Kidney epithelial cell (primary cell): ENCODE data around the gene MLX. TPM values are rescaled to one million over a fixed set of nuclear protein-coding genes. Genes with fewer than 3 reads are reported as not detected.
"Not testable (repeated sequence)": the region's sequence is repeated elsewhere in the genome, so short reads cannot be mapped to it uniquely, and the experiment has no call there.

ENCODE experiments used
- DNase-seq: peaks from one replicate; pipeline ENCODE4 v3.0.0-alpha.2; 2010; ENCODE audit warnings: low read depth
- H3K27me3 ChIP-seq: 2 replicates; pipeline ENCODE4 v1.6.0; 2011; ENCODE audit warnings: low read length; ENCODE audit not compliant: control insufficient read depth, insufficient read depth
- H3K36me3 ChIP-seq: 2 replicates; pipeline ENCODE4 v1.5.1; 2011; ENCODE audit warnings: low read length; ENCODE audit not compliant: control insufficient read depth, insufficient read depth
- H3K4me3 ChIP-seq: 2 replicates; pipeline ENCODE4 v1.5.1; 2011; ENCODE audit warnings: low read depth, mild to moderate bottlenecking, control low read depth, low read length
- CTCF ChIP-seq: IDR thresholded peaks from 2 replicates; pipeline ENCODE4 v1.5.1; 2011; ENCODE audit warnings: mild to moderate bottlenecking, moderate library complexity, low read length, control low read depth, inconsistent platforms; ENCODE audit not compliant: insufficient read depth, poor library complexity, severe bottlenecking
- total RNA-seq: library from RNA; depleted of rRNA; stranded (reverse); fragments of >200 nt; gene quantifications from 2 replicates; pipeline ENCODE4 v1.2.3, GENCODE V29; 2015

The MLX gene
- total RNA-seq, 1 donor from 2014 or later: 35.9 TPM

DNA sequence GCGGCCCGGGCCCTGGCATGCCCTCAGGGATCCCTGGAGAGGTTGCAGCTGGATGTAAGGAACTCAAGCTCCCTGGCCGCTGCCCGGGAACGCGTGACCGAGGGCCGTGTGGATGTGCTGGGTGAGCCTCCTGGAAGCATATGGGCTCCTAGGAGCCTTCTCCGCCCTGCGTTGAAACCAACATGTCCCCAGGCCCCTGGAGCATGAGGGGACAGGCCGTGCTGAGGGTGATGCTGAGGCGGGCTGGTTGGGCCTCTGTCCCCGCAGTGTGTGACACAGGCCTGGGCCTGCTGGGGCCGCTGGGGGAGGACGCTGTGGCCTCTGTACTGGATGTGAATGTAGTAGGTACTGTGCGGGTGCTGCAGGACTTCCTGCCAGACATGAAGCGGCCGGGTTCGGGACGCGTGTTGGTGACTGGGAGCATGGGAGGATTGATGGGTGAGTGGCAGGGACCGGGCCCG is 19.9 kb upstream of the MLX start:
- DNase-seq: no peak
- Histone ChIP-seq H3K27me3 (no peaks in the 10 kb centered on the region), H3K4me3 (no peak overlapping the region), H3K36me3 (peaks cover 1% of the 10 kb centered on the region)
- no peak for TF ChIP-seq CTCF

DNA sequence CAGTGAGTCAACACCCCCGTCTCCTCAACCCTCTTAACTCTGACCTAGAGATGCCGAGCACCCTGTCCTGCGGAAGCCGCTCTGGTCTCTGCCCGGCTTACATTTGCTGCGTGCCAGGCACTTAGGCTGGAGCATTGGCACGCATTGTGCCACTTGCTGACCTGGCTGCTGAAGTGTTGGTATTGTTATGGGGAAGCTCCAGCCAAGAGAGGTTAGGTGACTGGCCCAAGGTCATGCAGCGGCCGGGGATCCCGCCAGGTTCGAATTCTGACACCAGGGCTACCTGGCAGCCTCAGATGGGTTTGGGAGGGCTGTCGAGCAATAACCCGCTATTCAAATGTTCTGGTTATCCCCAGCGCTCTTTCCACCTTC is 19.2 kb upstream of the MLX start:
- Histone ChIP-seq H3K36me3 (peaks cover under 1% of the 10 kb centered on the region), H3K4me3 (no peak overlapping the region), H3K27me3 (no peaks in the 10 kb centered on the region)
- TF ChIP-seq CTCF: no peak
- no peak for DNase-seq

GRCh38 chr17:42548070-42548837 is 18.6 kb upstream of the MLX start:
- no peak for DNase-seq
- H3K4me3 ChIP-seq: peak overlapping the region; percentile 52
- no peaks in the 10 kb centered on the region for H3K27me3 ChIP-seq
- peak; percentile 70 for TF ChIP-seq CTCF
- H3K36me3 ChIP-seq: no peaks in the 10 kb centered on the region

- Histone ChIP-seq H3K4me3 (peak overlapping the region; percentile 52), H3K27me3 (no peaks in the 10 kb centered on the region), H3K36me3 (no peaks in the 10 kb centered on the region)
- TF ChIP-seq CTCF: no peak
- no peak for DNase-seq
These were observed 17.7 kb upstream of the MLX start for GRCh38 chr17:42548993-42549755.

DNA sequence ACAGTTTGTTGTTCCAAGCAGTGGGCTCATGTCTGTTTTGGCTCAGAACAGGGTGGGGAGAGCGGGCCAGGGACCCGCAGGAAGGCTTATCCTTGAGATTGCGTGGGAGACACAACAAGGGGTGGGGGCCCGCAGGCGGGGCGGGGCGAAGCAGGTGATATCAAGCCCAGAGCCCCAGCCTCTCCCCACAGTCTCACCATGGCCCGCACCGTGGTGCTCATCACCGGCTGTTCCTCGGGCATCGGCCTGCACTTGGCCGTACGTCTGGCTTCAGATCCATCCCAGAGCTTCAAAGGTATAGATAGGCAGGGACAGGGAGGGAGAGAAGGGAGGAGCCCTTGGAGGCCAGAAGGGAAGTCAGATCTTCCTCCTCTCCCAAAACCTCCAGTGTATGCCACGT is 14.2 kb upstream of the MLX start, which contains the start of gene HSD17B1:
Gene HSD17B1, plus strand, starts transcription at position 188 of the 400 bp plus-strand sequence. Its CDS starts 11 bp downstream, at position 199.
- peak within 1 kb of the TSS; percentile 77 for H3K4me3 ChIP-seq
- H3K27me3 ChIP-seq, DNase-seq, H3K36me3 ChIP-seq: not testable (repeated sequence)

GRCh38 chr17:42553161-42553818 is 13.6 kb upstream of the MLX start:
- DNase-seq: no peak
- no peaks in the 10 kb centered on the region for H3K27me3 ChIP-seq
- H3K4me3 ChIP-seq: peak overlapping the region; percentile 77
- H3K36me3 ChIP-seq: no peaks in the 10 kb centered on the region
- TF ChIP-seq CTCF: peak; percentile 25
